ENCODE measurements around the gene SETD5. TPM values are rescaled to one million over a fixed set of nuclear protein-coding genes. Genes with fewer than 3 reads are reported as not detected.

SETD5 gene
- total RNA-seq, 1 donor from 2014 or later: 124 TPM

DNA sequence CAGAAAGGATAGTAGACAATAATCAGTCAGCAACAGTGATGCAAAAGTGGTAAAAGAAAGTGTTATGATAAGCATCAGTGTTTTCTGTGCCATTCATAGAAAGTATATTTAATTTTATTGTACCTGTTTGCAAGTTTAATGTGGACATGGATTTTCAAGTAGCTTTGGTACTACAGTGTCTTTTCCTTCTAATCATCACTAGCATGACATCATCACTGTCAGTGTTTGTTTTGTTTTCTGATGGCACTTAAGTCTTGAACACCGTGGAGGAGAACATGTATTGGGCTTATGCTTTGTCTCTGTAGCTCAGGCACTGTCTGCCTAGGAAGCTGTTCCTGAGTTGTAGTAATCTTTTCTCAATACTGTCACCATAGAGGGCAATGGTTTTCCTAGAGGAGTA, 41.9 kb downstream of the SETD5 start:
- Histone ChIP-seq H3K27ac (no peak overlapping the region), H3K9me3 (no peaks in the 10 kb centered on the region), H3K36me3 (peaks cover 100% of the 10 kb centered on the region), H3K4me1 (no peaks in the 10 kb centered on the region), H3K4me3 (no peak overlapping the region), H3K27me3 (no peaks in the 10 kb centered on the region)
- ATAC-seq (no peak), DNase-seq (no peak)
- intact Hi-C loops (cut with DNase I): no loop called here
- TF ChIP-seq, protein P1, sequence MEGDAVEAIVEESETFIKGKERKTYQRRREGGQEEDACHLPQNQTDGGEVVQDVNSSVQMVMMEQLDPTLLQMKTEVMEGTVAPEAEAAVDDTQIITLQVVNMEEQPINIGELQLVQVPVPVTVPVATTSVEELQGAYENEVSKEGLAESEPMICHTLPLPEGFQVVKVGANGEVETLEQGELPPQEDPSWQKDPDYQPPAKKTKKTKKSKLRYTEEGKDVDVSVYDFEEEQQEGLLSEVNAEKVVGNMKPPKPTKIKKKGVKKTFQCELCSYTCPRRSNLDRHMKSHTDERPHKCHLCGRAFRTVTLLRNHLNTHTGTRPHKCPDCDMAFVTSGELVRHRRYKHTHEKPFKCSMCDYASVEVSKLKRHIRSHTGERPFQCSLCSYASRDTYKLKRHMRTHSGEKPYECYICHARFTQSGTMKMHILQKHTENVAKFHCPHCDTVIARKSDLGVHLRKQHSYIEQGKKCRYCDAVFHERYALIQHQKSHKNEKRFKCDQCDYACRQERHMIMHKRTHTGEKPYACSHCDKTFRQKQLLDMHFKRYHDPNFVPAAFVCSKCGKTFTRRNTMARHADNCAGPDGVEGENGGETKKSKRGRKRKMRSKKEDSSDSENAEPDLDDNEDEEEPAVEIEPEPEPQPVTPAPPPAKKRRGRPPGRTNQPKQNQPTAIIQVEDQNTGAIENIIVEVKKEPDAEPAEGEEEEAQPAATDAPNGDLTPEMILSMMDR (IDR thresholded peaks at IDR 0.05): no peak

DNA sequence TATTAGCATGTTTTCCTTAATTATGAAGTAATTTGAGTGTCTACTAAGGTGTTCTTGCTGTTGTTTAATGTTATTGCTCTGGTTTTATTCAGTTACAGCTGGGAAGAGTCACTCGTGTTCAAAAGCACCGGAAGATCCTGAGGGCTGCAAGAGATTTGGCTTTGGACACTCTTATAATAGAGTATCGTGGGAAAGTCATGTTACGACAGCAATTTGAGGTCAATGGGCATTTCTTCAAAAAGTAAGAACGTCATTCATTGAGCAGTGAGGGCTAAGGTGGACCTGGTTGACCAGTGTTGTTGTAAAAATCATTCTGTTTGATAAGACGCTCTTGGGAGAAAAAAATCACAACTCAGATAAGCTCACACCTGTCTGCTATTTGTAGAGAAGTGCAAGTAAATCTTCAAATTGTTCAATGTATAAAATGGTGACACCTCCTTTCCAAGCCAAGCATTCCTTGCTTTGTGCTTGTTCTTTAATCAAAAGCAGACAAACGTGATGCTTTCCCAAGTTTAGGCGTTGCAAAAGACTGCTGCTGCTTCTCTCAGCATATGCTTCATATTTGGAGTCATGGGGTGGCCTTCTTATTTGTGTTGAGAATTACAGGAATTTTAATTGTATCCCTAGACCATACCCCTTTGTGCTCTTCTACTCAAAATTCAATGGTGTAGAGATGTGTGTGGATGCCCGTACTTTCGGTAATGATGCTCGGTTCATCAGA, 44.2 kb downstream of the SETD5 start:
- Histone ChIP-seq H3K4me3 (no peak overlapping the region), H3K4me1 (no peaks in the 10 kb centered on the region), H3K9me3 (no peaks in the 10 kb centered on the region), H3K27me3 (no peaks in the 10 kb centered on the region), H3K36me3 (peaks cover 100% of the 10 kb centered on the region), H3K27ac (no peak overlapping the region)
- intact Hi-C loops (cut with DNase I): loop anchor here (10.0 kb wide), 1 partner anchor 67 kb away; no protein-coding TSS in a partner anchor
- TF ChIP-seq, protein P1 (IDR thresholded peaks at IDR 0.05): no peak
- no peak for ATAC-seq
- DNase-seq: no peak

DNA sequence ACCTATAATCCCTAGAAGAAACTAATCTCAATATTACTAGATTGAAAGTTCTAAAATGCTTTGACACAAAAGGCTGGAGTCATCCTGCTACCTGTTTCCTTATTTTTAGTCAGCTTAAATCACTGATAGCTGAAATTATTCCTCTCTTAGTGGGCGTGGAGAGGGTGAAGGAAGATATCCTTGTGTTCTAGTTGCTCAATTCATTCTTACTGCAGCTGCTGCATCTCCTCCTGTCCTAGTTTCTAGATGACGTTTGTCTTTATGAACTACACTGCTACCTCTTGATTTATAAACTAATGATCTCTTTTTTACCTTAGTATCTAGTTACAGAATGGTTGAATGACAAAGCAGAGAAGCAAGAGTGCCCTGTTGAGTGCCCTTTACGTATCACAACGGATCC, 50.7 kb downstream of the SETD5 start:
- H3K4me3 ChIP-seq: no peak overlapping the region
- TF ChIP-seq, protein P1 (IDR thresholded peaks at IDR 0.05): no peak
- intact Hi-C loops (cut with DNase I): loop anchor here (10.0 kb wide), 1 partner anchor 73 kb away; no protein-coding TSS in a partner anchor
- no peaks in the 10 kb centered on the region for H3K9me3 ChIP-seq
- ATAC-seq: no peak
- no peak overlapping the region for H3K27ac ChIP-seq
- H3K27me3 ChIP-seq: no peaks in the 10 kb centered on the region
- no peak for DNase-seq
- H3K36me3 ChIP-seq: peaks cover 96% of the 10 kb centered on the region
- no peaks in the 10 kb centered on the region for H3K4me1 ChIP-seq

DNA sequence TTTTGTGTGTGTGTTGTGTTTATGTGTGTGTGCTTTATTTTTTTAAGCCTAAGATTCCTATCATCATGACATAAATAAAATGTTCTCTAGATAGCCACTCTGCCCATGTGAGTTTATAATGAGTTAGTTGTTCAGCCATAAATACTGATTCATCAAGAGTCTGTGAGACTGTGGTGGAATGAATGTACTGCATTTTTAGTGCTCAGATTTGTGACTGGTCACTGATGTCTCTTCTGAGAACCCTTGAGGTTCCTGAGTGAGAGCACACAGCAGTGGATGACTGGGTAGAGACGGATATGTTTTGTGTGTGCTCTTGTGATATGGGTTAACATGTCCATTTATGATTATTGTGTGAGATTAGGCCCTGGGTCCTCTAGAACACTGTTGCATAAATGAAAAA, 51.2 kb downstream of the SETD5 start:
- H3K27ac ChIP-seq: no peak overlapping the region
- ATAC-seq (no peak), DNase-seq (no peak)
- no peak overlapping the region for H3K4me3 ChIP-seq
- H3K27me3 ChIP-seq: no peaks in the 10 kb centered on the region
- intact Hi-C loops (cut with DNase I): loop anchor here (10.0 kb wide), 1 partner anchor 74 kb away; no protein-coding TSS in a partner anchor
- H3K36me3 ChIP-seq: peaks cover 96% of the 10 kb centered on the region
- no peaks in the 10 kb centered on the region for H3K9me3 ChIP-seq
- H3K4me1 ChIP-seq: no peaks in the 10 kb centered on the region
- TF ChIP-seq, protein P1 (IDR thresholded peaks at IDR 0.05): no peak

DNA sequence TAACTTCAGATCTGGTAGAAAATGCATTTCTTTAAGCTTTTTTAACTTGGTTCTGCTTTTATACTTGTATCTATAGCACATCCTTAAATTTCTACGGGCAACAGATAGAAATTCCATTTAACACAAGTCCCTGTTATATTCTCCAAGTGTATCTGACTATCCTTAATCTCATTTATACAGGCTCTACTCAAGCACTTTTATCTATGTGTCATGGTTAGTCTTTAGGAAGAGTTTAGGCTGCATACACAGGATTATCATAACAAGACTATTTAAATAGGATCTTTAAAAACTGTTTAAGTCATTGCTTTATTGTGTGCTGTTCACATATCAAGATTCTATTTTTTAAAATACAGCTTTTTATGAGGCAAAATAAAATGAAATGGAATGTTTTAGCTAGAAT, 52.7 kb downstream of the SETD5 start:
- H3K9me3 ChIP-seq: no peaks in the 10 kb centered on the region
- TF ChIP-seq, protein P1 (IDR thresholded peaks at IDR 0.05): no peak
- no peak overlapping the region for H3K4me3 ChIP-seq
- no peak overlapping the region for H3K27ac ChIP-seq
- H3K4me1 ChIP-seq: no peaks in the 10 kb centered on the region
- DNase-seq (no peak), ATAC-seq (no peak)
- no peaks in the 10 kb centered on the region for H3K27me3 ChIP-seq
- peaks cover 96% of the 10 kb centered on the region for H3K36me3 ChIP-seq
- intact Hi-C loops (cut with DNase I): no loop called here

Data from upper lobe of right lung (tissue), 1 donor.